Adrenal gland (tissue), 5 donors: Measurements from ENCODE around the gene AREL1.

ENCODE experiments used
- POLR2A ChIP-seq, 2 donors: fragments of 450-650 bp; IDR thresholded peaks; one replicate each; pipeline ENCODE4 v1.6.1; 2017; ENCODE audit warnings: antibody characterized with exemption in 2 of 2, mild to moderate bottlenecking in 2 of 2, moderate library complexity in 1 of 2
- TF ChIP-seq, protein P1 (sequence below), 6 experiments: fragments of 450-650 bp in 4 of 6; fragments of 200-600 bp in 2 of 6; sonication (generic) in 1 of 6; IDR thresholded peaks; 1 replicate in 5 of 6; 2 replicates in 1 of 6; pipeline versions ENCODE4 v1.5.1 to v1.8.0; 2016 to 2021; ENCODE audit warnings: antibody characterized with exemption in 6 of 6, mild to moderate bottlenecking in 2 of 6, moderate library complexity in 1 of 6
- donor health status: DM: no; HTN: no; CAD: no.

DNA sequence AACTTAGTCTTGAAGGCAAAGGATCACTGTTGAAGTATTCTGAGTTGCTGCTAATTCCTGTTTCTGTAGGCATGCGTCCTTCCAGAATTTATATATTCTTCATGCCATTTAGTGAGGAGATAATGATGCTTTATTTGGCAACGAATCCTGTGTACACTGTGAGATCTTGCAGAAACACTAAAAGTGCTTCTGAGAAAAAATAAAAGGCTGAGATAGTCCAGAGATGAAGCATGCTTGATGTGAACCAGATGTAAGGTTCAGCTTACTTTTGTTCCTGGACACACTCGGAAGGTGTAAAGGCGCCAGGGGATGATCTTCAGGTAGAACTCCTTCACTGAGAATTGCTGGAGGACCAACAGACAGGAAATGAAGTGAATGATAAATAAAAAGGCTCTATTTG lies 39.1 kb downstream of the AREL1 start:
- TF ChIP-seq, protein P1, sequence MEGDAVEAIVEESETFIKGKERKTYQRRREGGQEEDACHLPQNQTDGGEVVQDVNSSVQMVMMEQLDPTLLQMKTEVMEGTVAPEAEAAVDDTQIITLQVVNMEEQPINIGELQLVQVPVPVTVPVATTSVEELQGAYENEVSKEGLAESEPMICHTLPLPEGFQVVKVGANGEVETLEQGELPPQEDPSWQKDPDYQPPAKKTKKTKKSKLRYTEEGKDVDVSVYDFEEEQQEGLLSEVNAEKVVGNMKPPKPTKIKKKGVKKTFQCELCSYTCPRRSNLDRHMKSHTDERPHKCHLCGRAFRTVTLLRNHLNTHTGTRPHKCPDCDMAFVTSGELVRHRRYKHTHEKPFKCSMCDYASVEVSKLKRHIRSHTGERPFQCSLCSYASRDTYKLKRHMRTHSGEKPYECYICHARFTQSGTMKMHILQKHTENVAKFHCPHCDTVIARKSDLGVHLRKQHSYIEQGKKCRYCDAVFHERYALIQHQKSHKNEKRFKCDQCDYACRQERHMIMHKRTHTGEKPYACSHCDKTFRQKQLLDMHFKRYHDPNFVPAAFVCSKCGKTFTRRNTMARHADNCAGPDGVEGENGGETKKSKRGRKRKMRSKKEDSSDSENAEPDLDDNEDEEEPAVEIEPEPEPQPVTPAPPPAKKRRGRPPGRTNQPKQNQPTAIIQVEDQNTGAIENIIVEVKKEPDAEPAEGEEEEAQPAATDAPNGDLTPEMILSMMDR (IDR thresholded peaks at IDR 0.05) = no peak
- no peak for TF ChIP-seq POLR2A (IDR thresholded peaks at IDR 0.05)
